HPDE6-E6E7 (cell line): ENCODE results near the gene GCDH.

Experiments used
- DNase-seq: peaks from one replicate; pipeline ENCODE4 v3.0.0; 2011; ENCODE audit warnings: missing footprints; ENCODE audit errors: extremely low spot score

GCDH gene

GRCh38 chr19:12939975-12940423 lies 49.0 kb downstream of the GCDH start:
- no peak for DNase-seq

- DNase-seq = no peak
These were observed 49.9 kb downstream of the GCDH start for GRCh38 chr19:12940897-12941296.

GRCh38 chr19:12943437-12944044 lies 52.6 kb downstream of the GCDH start:
- no peak for DNase-seq

GRCh38 chr19:12944104-12944674 lies 53.2 kb downstream of the GCDH start:
- no peak for DNase-seq

GRCh38 chr19:12945479-12946091 lies 54.6 kb downstream of the GCDH start, which contains the start of gene RAD23A:
TSS of gene RAD23A (plus strand) at chr19:12945862. CDS start at chr19:12945949, 87 bp downstream.
- DNase-seq = peak; percentile 83

GRCh38 chr19:12946092-12946721 lies 55.2 kb downstream of the GCDH start:
- DNase-seq = peak; percentile 80

GRCh38 chr19:12946731-12947496 lies 56.0 kb downstream of the GCDH start:
- DNase-seq = no peak

GRCh38 chr19:12947702-12948611 lies 57.0 kb downstream of the GCDH start:
- no peak for DNase-seq

GRCh38 chr19:12948612-12949362 lies 57.8 kb downstream of the GCDH start:
- no peak for DNase-seq
